ENCODE results near the gene NCOA4. TPM values are rescaled to one million over a fixed set of nuclear protein-coding genes. Genes with fewer than 3 reads are reported as not detected.

NCOA4 gene
- total RNA-seq, 1 donor from 2014 or later = 94.9 TPM

DNA sequence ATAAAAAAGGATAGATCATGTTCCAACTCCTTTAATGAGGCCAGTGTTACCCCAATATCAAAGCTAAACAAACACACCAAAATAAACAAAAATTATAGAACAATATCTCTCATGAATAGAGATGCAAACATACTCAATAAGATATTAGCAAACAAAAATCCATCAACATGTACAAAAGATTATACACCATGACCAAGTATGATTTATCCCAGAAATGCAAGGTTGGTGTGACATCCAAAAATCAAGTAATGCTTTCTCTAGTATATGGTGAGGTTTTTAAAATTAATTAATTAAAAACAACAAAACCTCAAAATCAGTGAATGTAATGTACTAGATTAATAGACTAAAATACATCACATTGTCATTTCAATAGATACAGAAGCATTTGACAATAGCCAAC is 26.6 kb upstream of the NCOA4 start:
- ATAC-seq (ENCODE audit: low read depth) (no peak), DNase-seq (no peak)
- ChIA-PET POLR2A (no interaction called here), CTCF (no interaction called here)
- TF ChIP-seq, protein P1, sequence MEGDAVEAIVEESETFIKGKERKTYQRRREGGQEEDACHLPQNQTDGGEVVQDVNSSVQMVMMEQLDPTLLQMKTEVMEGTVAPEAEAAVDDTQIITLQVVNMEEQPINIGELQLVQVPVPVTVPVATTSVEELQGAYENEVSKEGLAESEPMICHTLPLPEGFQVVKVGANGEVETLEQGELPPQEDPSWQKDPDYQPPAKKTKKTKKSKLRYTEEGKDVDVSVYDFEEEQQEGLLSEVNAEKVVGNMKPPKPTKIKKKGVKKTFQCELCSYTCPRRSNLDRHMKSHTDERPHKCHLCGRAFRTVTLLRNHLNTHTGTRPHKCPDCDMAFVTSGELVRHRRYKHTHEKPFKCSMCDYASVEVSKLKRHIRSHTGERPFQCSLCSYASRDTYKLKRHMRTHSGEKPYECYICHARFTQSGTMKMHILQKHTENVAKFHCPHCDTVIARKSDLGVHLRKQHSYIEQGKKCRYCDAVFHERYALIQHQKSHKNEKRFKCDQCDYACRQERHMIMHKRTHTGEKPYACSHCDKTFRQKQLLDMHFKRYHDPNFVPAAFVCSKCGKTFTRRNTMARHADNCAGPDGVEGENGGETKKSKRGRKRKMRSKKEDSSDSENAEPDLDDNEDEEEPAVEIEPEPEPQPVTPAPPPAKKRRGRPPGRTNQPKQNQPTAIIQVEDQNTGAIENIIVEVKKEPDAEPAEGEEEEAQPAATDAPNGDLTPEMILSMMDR (IDR thresholded peaks at IDR 0.05) = no peak
- peaks cover 8% of the 10 kb centered on the region for H3K9me3 Mint-ChIP-seq
- no peak overlapping the region for H3K4me3 Mint-ChIP-seq
- H3K27ac Mint-ChIP-seq = no peak overlapping the region
- H3K36me3 Mint-ChIP-seq (ENCODE audit: low read depth) = no peaks in the 10 kb centered on the region
- no peaks in the 10 kb centered on the region for H3K4me1 Mint-ChIP-seq
- intact Hi-C loops (cut with micrococcal nuclease) = no loop called here
- peaks cover 10% of the 10 kb centered on the region for H3K27me3 Mint-ChIP-seq

DNA sequence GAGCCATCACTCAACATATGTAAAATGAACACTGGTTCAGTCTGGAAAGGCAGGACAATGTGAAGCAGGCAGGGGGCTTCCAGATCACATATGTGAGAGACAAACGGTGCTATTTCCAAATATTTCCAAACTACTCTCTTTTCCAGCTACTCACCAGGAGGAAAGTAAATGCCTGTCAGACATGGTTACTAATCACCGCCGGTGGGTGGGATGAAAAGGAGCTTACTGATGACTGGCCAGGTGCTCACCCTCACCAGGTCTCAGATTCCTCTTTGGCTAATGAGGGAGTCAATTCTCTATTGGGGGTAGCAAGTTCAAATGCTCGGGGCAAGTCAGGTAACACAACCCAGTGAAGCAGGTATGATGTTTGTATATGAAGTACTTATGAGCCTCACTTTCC is 25.3 kb upstream of the NCOA4 start:
- H3K4me1 Mint-ChIP-seq = no peaks in the 10 kb centered on the region
- DNase-seq (no peak), ATAC-seq (ENCODE audit: low read depth) (no peak)
- no peaks in the 10 kb centered on the region for H3K36me3 Mint-ChIP-seq (ENCODE audit: low read depth)
- TF ChIP-seq, protein P1 (IDR thresholded peaks at IDR 0.05) = no peak
- no peak overlapping the region for H3K4me3 Mint-ChIP-seq
- POLR2A ChIA-PET = no interaction called here
- H3K27ac Mint-ChIP-seq = no peak overlapping the region
- CTCF ChIA-PET = no interaction called here
- H3K27me3 Mint-ChIP-seq = peaks cover 8% of the 10 kb centered on the region
- intact Hi-C loops (cut with micrococcal nuclease) = no loop called here
- H3K9me3 Mint-ChIP-seq = peaks cover 8% of the 10 kb centered on the region

DNA sequence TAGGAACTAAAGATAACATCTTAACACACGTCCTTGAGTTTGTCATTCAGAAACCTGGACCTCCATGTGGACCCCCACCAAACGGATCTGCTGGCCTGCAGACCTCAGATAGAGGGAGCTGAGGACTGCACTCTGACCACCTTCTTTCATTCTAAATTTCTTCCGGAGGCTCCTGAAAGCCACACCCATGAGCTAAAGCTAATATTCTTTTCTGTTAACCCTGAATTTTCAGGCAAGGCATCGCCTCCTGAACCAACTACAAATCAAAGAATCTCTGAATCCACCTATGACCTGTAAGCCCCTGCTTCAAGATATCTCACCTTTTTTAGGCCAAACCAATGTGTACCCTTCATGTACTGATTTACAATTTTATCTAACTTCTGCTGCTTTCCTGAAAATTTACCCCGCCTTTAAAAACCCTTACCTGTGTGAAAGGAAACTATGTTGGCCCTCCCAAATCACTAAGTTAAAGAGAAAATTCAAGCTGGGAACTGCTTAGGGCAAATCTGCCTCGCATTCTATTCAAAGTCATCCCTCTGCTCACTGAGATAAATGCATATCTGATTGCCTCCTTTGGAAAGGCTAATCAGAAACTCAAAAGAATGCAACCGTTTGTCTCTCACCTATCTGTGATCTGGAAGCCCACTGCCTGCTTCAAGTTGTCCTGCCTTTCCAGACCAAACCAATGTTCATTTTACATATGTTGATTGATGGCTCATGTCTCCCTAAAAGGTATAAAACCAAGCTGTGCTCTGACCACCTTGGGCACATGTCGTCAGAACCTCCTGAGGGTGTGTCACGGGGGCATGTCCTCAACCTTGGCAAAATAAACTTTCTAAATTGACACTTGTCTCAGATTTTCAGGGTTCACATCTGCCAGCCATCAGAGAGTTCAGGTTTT is 23.4 kb upstream of the NCOA4 start:
- intact Hi-C loops (cut with micrococcal nuclease) = no loop called here
- no peak overlapping the region for H3K4me3 Mint-ChIP-seq
- POLR2A ChIA-PET = no interaction called here
- CTCF ChIA-PET = no interaction called here
- H3K4me1 Mint-ChIP-seq = no peaks in the 10 kb centered on the region
- no peaks in the 10 kb centered on the region for H3K36me3 Mint-ChIP-seq (ENCODE audit: low read depth)
- peaks cover 8% of the 10 kb centered on the region for H3K9me3 Mint-ChIP-seq
- DNase-seq (no peak), ATAC-seq (ENCODE audit: low read depth) (no peak)
- peaks cover 6% of the 10 kb centered on the region for H3K27me3 Mint-ChIP-seq
- TF ChIP-seq, protein P1 (IDR thresholded peaks at IDR 0.05) = no peak
- H3K27ac Mint-ChIP-seq = no peak overlapping the region

DNA sequence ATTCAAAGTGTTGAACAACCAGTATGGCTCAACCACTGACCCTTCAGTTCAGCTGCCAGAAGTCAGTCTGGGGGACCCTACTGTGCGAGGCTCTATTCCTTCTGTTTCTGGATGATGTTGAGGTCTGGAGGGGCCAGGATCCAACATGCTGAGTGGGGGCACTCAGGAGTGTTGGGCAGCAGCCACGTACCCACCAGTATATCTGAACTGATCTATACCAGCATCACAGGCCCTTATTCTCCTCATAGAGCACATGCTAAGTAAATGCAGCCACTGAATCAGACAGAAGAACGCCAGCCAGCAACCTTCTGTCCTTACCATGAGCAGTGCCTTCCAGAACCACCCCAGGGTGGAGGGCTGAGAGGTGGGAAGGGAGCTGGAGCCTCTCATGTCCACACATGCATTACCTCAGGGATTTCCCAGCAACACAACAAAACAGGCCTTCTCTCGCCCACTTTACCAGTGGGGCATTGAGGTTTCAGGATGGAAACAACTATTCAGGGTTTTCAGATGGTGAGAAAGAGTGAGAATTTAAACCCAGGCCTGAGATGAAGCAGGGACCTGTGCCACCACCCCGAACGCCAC is 22.5 kb upstream of the NCOA4 start:
- Mint-ChIP-seq H3K36me3 (ENCODE audit: low read depth) (no peaks in the 10 kb centered on the region), H3K27ac (no peak overlapping the region), H3K4me1 (no peaks in the 10 kb centered on the region), H3K4me3 (no peak overlapping the region), H3K9me3 (peaks cover 8% of the 10 kb centered on the region), H3K27me3 (peaks cover 6% of the 10 kb centered on the region)
- ATAC-seq (ENCODE audit: low read depth) (no peak), DNase-seq (no peak)
- TF ChIP-seq, protein P1 (IDR thresholded peaks at IDR 0.05) = no peak
- ChIA-PET CTCF (no interaction called here), POLR2A (interaction anchor here (0.6 kb wide), 1 partner anchor 49 kb away, joined by 3 read pairs; no protein-coding TSS in a partner anchor)
- intact Hi-C loops (cut with micrococcal nuclease) = no loop called here

DNA sequence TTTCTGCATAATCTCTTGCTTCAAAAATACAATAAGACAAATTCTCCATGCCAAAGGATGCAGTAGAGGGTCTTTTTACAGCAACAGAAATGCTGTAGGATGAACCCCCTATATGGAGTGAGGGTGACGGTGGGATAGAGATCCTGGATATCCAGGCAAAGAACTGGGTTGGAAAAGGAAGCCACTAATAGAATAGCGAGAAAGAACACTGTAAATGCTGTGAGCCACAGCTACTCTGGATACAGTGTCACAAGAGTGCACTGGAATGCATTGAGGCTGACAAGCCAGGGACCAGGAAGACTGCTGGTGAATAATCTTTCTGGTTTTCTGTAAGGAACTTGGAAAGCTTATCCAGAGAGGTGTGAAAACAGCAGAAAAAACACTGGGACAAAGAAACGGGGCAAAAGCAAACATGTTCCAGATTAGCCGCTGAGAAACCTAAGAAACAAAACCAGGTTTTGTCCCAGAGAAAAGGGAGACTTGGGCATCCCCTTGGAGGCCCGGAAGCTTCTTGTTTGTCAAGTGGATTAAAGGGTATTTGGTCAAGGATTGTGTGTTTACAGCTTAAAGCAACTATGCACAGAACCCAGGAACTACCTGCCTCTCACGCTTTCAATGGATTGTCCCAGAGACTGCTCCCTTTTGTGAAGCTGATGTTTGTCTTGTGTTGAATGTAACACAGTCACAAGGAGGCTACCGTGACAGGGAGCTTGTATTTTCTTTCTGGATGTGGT is 21.8 kb upstream of the NCOA4 start:
- H3K36me3 Mint-ChIP-seq (ENCODE audit: low read depth) = no peaks in the 10 kb centered on the region
- ATAC-seq (ENCODE audit: low read depth) (no peak), DNase-seq (no peak)
- ChIA-PET POLR2A (interaction anchor here (0.6 kb wide), 1 partner anchor 50 kb away, joined by 3 read pairs; no protein-coding TSS in a partner anchor), CTCF (no interaction called here)
- no peak overlapping the region for H3K27ac Mint-ChIP-seq
- peaks cover 6% of the 10 kb centered on the region for H3K27me3 Mint-ChIP-seq
- peaks cover 4% of the 10 kb centered on the region for H3K9me3 Mint-ChIP-seq
- no peaks in the 10 kb centered on the region for H3K4me1 Mint-ChIP-seq
- no peak overlapping the region for H3K4me3 Mint-ChIP-seq
- intact Hi-C loops (cut with micrococcal nuclease) = no loop called here
- TF ChIP-seq, protein P1 (IDR thresholded peaks at IDR 0.05) = no peak
